Prostate gland (tissue), 2 donors: Measurements from ENCODE around the gene MRTFB. TPM values are rescaled to one million over a fixed set of nuclear protein-coding genes. Genes with fewer than 3 reads are reported as not detected.

Experiments used
- DNase-seq: peaks from one replicate; pipeline ENCODE4 v3.0.0-alpha.2; 2019; ENCODE audit warnings: low spot score
- H3K27ac ChIP-seq, 2 donors: fragments of 200-600 bp; sonication (generic); 2 replicates each; pipeline ENCODE4 v1.5.1; 2017 to 2019
- H3K27me3 ChIP-seq: fragments of 200-600 bp; sonication (generic); replicated peaks from 2 replicates; pipeline ENCODE4 v1.5.1; 2019; ENCODE audit not compliant: insufficient read depth
- H3K36me3 ChIP-seq, 2 donors: fragments of 200-600 bp; sonication (generic); 1 replicate in 1 of 2; 2 replicates in 1 of 2; pipeline versions ENCODE4 v1.5.1 to v1.8.1; 2017 to 2019
- H3K4me1 ChIP-seq: fragments of 200-600 bp; sonication (generic); replicated peaks from 2 replicates; pipeline ENCODE4 v1.5.1; 2019
- H3K4me3 ChIP-seq, 2 donors: fragments of 200-600 bp; sonication (generic); 2 replicates each; pipeline ENCODE4 v1.5.1; 2017 to 2019
- H3K9me3 ChIP-seq: fragments of 200-600 bp; sonication (generic); 2 replicates; pipeline ENCODE4 v1.5.1; 2017
- CTCF ChIP-seq, 4 experiments: fragments of 200-600 bp in 2 of 4; fragments of 450-650 bp in 2 of 4; sonication (generic) in 2 of 4; IDR thresholded peaks; 1 replicate in 3 of 4; 2 replicates in 1 of 4; pipeline ENCODE4 v1.5.1; 2016 to 2019; ENCODE audit warnings: antibody characterized with exemption in 4 of 4, mild to moderate bottlenecking in 2 of 4, moderate library complexity in 2 of 4
- POLR2A ChIP-seq: fragments of 450-650 bp; IDR thresholded peaks from one replicate; pipeline ENCODE4 v1.6.1; 2016; ENCODE audit warnings: antibody characterized with exemption, mild to moderate bottlenecking
- POLR2AphosphoS5 ChIP-seq: sonication (generic); formaldehyde crosslinking; IDR thresholded peaks from one replicate; pipeline ENCODE4 v1.6.1; 2017; ENCODE audit warnings: antibody characterized with exemption
- WGBS: methylation state at CpG from one replicate; pipeline ENCODE4 v1.1.5; 2018; 5-methylcytosine and 5-hydroxymethylcytosine counted together
- intact Hi-C: fragments of 100-400 bp; cut with DNase I; formaldehyde crosslinking; loops from one replicate; pipeline ENCODE4 v1.14.2; 2022
- total RNA-seq, 2 donors: library from RNA; depleted of rRNA; stranded (reverse); fragments of >200 nt; gene quantifications; one replicate each; pipeline ENCODE4 v1.1.0, GENCODE V29; 2016

Gene MRTFB
- total RNA-seq, 2 donors from 2014 or later, result 46.5 to 102 TPM

- peaks cover 0 to 3% of the 10 kb centered on the region in 2 donors for H3K36me3 ChIP-seq
- no peak overlapping the region for H3K4me3 ChIP-seq
- no peaks in the 10 kb centered on the region for H3K4me1 ChIP-seq
- H3K9me3 ChIP-seq, result no peaks in the 10 kb centered on the region
- H3K27ac ChIP-seq, result peak overlapping the region in 1 of 2 donors; percentile 21
- TF ChIP-seq CTCF (IDR thresholded peaks at IDR 0.05) (no peak), POLR2A (no peak)
- no peaks in the 10 kb centered on the region for H3K27me3 ChIP-seq
- DNase-seq, result no peak
- 57% methylated on average over 7 of the region's 7 CpGs for WGBS
- intact Hi-C loops, result loop anchor here (10.0 kb wide), 1 partner anchor 316 kb away; the partner anchor contains the start of gene ERCC4
These were observed 169.8 kb downstream of the MRTFB start for GRCh38 chr16:14240964-14241363.

- no peak overlapping the region for H3K4me3 ChIP-seq
- no peak for DNase-seq
- H3K36me3 ChIP-seq, result peaks cover 3% of the 10 kb centered on the region in 2 donors
- intact Hi-C loops, result loop anchor here (10.0 kb wide), 1 partner anchor 317 kb away; the partner anchor contains the start of gene ERCC4
- peak overlapping the region in 1 of 2 donors; percentile 21 for H3K27ac ChIP-seq
- H3K4me1 ChIP-seq, result no peaks in the 10 kb centered on the region
- WGBS, result 66% methylated on average over 3 of the region's 3 CpGs
- no peaks in the 10 kb centered on the region for H3K9me3 ChIP-seq
- TF ChIP-seq POLR2AphosphoS5 (peak; percentile 26), POLR2A (no peak)
- no peaks in the 10 kb centered on the region for H3K27me3 ChIP-seq
These were observed 170.5 kb downstream of the MRTFB start for GRCh38 chr16:14241631-14242030.

GRCh38 chr16:14242769-14243168 is 171.7 kb downstream of the MRTFB start:
- H3K4me3 ChIP-seq, result no peak overlapping the region
- no peaks in the 10 kb centered on the region for H3K4me1 ChIP-seq
- H3K27me3 ChIP-seq, result no peaks in the 10 kb centered on the region
- no peak for TF ChIP-seq POLR2A
- no peak for TF ChIP-seq POLR2AphosphoS5
- TF ChIP-seq CTCF (IDR thresholded peaks at IDR 0.05), result no peak
- intact Hi-C loops, result loop anchor here (10.0 kb wide), 1 partner anchor 318 kb away; the partner anchor contains the start of gene ERCC4
- no peaks in the 10 kb centered on the region for H3K9me3 ChIP-seq
- DNase-seq, result no peak
- peaks cover 3 to 11% of the 10 kb centered on the region in 2 donors for H3K36me3 ChIP-seq
- 86% methylated on average over 3 of the region's 3 CpGs for WGBS
- no peak overlapping the region for H3K27ac ChIP-seq

- no peak for TF ChIP-seq POLR2A
- no peaks in the 10 kb centered on the region for H3K27me3 ChIP-seq
- no peak for DNase-seq
- intact Hi-C loops, result loop anchor here (10.0 kb wide), 1 partner anchor 320 kb away; the partner anchor contains the start of gene ERCC4
- H3K36me3 ChIP-seq, result peaks cover 0 to 17% of the 10 kb centered on the region in 2 donors
- 97% methylated on average over 4 of the region's 4 CpGs for WGBS
- H3K27ac ChIP-seq, result no peak overlapping the region
- H3K4me3 ChIP-seq, result no peak overlapping the region
- H3K4me1 ChIP-seq, result no peaks in the 10 kb centered on the region
- H3K9me3 ChIP-seq, result no peaks in the 10 kb centered on the region
These were observed 173.3 kb downstream of the MRTFB start for GRCh38 chr16:14244196-14245010.

- H3K27me3 ChIP-seq, result no peaks in the 10 kb centered on the region
- TF ChIP-seq POLR2AphosphoS5 (no peak), CTCF (IDR thresholded peaks at IDR 0.05) (no peak), POLR2A (no peak)
- H3K4me3 ChIP-seq, result no peak overlapping the region
- no peaks in the 10 kb centered on the region for H3K4me1 ChIP-seq
- H3K36me3 ChIP-seq, result peaks cover 0 to 23% of the 10 kb centered on the region in 2 donors
- no peaks in the 10 kb centered on the region for H3K9me3 ChIP-seq
- no peak for DNase-seq
- intact Hi-C loops, result loop anchor here (10.0 kb wide), 1 partner anchor 324 kb away; the partner anchor contains the start of gene ERCC4
- no peak overlapping the region for H3K27ac ChIP-seq
- WGBS, result 71% methylated on average over 5 of the region's 5 CpGs
These were observed 177.7 kb downstream of the MRTFB start for GRCh38 chr16:14248791-14249190.
